SU-DHL-6 (cell line): ENCODE measurements around the gene ADAM12.
A peak's percentile ranks its signal among the peaks of the same experiment; 100 is the strongest.

Experiments used
- H2AFZ ChIP-seq: fragments of 200-600 bp; sonication (generic); 2 replicates; pipeline ENCODE4 v1.6.1; 2014; ENCODE audit warnings: low read depth, mild to moderate bottlenecking, moderate library complexity, mixed read lengths, antibody characterized with exemption, low read length; ENCODE audit not compliant: severe bottlenecking
- H3F3A ChIP-seq: fragments of 200-600 bp; shearing (Covaris generic); 2 replicates; pipeline ENCODE4 v1.6.0; 2016; ENCODE audit warnings: antibody characterized with exemption, mild to moderate bottlenecking; ENCODE audit not compliant: insufficient read depth
- H3K27ac ChIP-seq: fragments of 200-600 bp; sonication (generic); 2 replicates; pipeline ENCODE4 v1.5.1; 2016; ENCODE audit warnings: low read depth, mild to moderate bottlenecking, low read length, moderate library complexity, mixed read lengths
- H3K27me3 ChIP-seq: fragments of 200-600 bp; sonication (generic), shearing (Covaris generic); 2 replicates; pipeline ENCODE4 v1.6.0; 2014; ENCODE audit warnings: mild to moderate bottlenecking, low read length
- H3K36me3 ChIP-seq: fragments of 200-600 bp; sonication (generic); 2 replicates; pipeline ENCODE4 v1.6.1; 2014; ENCODE audit warnings: mild to moderate bottlenecking, low read length, mixed read lengths
- H3K4me2 ChIP-seq: fragments of 300-600, 200-600 bp; shearing (Covaris generic), sonication (generic); 2 replicates; pipeline ENCODE4 v1.6.0; 2014; ENCODE audit warnings: low read length, low read depth, mild to moderate bottlenecking; ENCODE audit not compliant: poor library complexity, severe bottlenecking
- H3K4me3 ChIP-seq: fragments of 200-600 bp; sonication (generic); 2 replicates; pipeline ENCODE4 v1.5.1; 2014; ENCODE audit warnings: antibody characterized with exemption, low read length, mild to moderate bottlenecking, mixed read lengths; ENCODE audit not compliant: insufficient read depth, poor library complexity, severe bottlenecking
- H3K79me2 ChIP-seq: fragments of 200-600 bp; sonication (generic); 2 replicates; pipeline ENCODE4 v1.6.1; 2014; ENCODE audit warnings: mild to moderate bottlenecking, low read length, moderate library complexity; ENCODE audit not compliant: insufficient read depth
- H3K9ac ChIP-seq: fragments of 200-600 bp; sonication (generic); 2 replicates; pipeline ENCODE4 v1.7.0; 2014; ENCODE audit warnings: mild to moderate bottlenecking, low read length
- H3K9me2 ChIP-seq: fragments of 200-600 bp; sonication (generic); replicated peaks from 2 replicates; pipeline ENCODE4 v1.6.1; 2014; ENCODE audit warnings: low read length; ENCODE audit not compliant: insufficient read depth
- H3K9me3 ChIP-seq: fragments of 200-600 bp; sonication (generic); 2 replicates; pipeline ENCODE4 v1.6.1; 2014; ENCODE audit warnings: low read length, mixed read lengths; ENCODE audit not compliant: insufficient read depth
- H4K20me1 ChIP-seq: fragments of 200-600 bp; sonication (generic); 2 replicates; pipeline ENCODE4 v1.6.1; 2014; ENCODE audit warnings: low read depth, mild to moderate bottlenecking, antibody characterized with exemption, low read length, moderate library complexity, mixed read lengths
- EZH2phosphoT487 ChIP-seq: fragments of 200-600 bp; sonication (generic), shearing (Covaris generic); conservative IDR thresholded peaks from 2 replicates; pipeline ENCODE4 v1.6.1; 2018; ENCODE audit warnings: mild to moderate bottlenecking, antibody characterized with exemption, low read length, moderate library complexity, mixed read lengths
- TF ChIP-seq, protein P1 (sequence below): fragments of 200-600 bp; sonication (generic); IDR thresholded peaks from one replicate; pipeline ENCODE4 v1.5.1; 2017; ENCODE audit warnings: antibody characterized with exemption, mild to moderate bottlenecking, low read length, moderate library complexity; ENCODE audit not compliant: insufficient read depth, poor library complexity, severe bottlenecking

The ADAM12 gene

GRCh38 chr10:126036515-126036914, 351.8 kb downstream of the ADAM12 start:
- no peaks in the 10 kb centered on the region for H3K79me2 ChIP-seq
- H3F3A ChIP-seq: no peaks in the 10 kb centered on the region
- H3K9me2 ChIP-seq: no peaks in the 10 kb centered on the region
- H2AFZ ChIP-seq: no peak overlapping the region
- no peaks in the 10 kb centered on the region for H3K27me3 ChIP-seq
- no peaks in the 10 kb centered on the region; the same call in 1 of the 2 replicates for H3K36me3 ChIP-seq
- peak overlapping the region; percentile 8 for H3K4me2 ChIP-seq
- H3K9me3 ChIP-seq: peaks cover 13% of the 10 kb centered on the region; the same call in 1 of the 2 replicates
- H3K4me3 ChIP-seq: no peak overlapping the region
- H3K9ac ChIP-seq: no peak overlapping the region
- no peaks in the 10 kb centered on the region for H4K20me1 ChIP-seq
- TF ChIP-seq EZH2phosphoT487: no peak
- TF ChIP-seq, protein P1, sequence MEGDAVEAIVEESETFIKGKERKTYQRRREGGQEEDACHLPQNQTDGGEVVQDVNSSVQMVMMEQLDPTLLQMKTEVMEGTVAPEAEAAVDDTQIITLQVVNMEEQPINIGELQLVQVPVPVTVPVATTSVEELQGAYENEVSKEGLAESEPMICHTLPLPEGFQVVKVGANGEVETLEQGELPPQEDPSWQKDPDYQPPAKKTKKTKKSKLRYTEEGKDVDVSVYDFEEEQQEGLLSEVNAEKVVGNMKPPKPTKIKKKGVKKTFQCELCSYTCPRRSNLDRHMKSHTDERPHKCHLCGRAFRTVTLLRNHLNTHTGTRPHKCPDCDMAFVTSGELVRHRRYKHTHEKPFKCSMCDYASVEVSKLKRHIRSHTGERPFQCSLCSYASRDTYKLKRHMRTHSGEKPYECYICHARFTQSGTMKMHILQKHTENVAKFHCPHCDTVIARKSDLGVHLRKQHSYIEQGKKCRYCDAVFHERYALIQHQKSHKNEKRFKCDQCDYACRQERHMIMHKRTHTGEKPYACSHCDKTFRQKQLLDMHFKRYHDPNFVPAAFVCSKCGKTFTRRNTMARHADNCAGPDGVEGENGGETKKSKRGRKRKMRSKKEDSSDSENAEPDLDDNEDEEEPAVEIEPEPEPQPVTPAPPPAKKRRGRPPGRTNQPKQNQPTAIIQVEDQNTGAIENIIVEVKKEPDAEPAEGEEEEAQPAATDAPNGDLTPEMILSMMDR: no peak
- no peak overlapping the region for H3K27ac ChIP-seq

- TF ChIP-seq EZH2phosphoT487: no peak
- TF ChIP-seq, protein P1: no peak
- no peak overlapping the region for H3K9ac ChIP-seq
- no peak overlapping the region for H3K4me3 ChIP-seq
- H3K9me2 ChIP-seq: no peaks in the 10 kb centered on the region
- H3K36me3 ChIP-seq: no peaks in the 10 kb centered on the region; the same call in 1 of the 2 replicates
- peaks cover 13% of the 10 kb centered on the region; the same call in 1 of the 2 replicates for H3K9me3 ChIP-seq
- no peaks in the 10 kb centered on the region for H4K20me1 ChIP-seq
- no peaks in the 10 kb centered on the region for H3K79me2 ChIP-seq
- no peaks in the 10 kb centered on the region for H3K27me3 ChIP-seq
- H3K4me2 ChIP-seq: no peak overlapping the region
- no peak overlapping the region for H2AFZ ChIP-seq
- H3K27ac ChIP-seq: no peak overlapping the region
- H3F3A ChIP-seq: no peaks in the 10 kb centered on the region
Measured at GRCh38 chr10:126034586-126034985, 353.7 kb downstream of the ADAM12 start.

GRCh38 chr10:126029999-126030398, 358.3 kb downstream of the ADAM12 start:
- no peak for TF ChIP-seq EZH2phosphoT487
- TF ChIP-seq, protein P1: no peak

More at GRCh38 chr10:126029999-126030398, 358.3 kb downstream of the ADAM12 start:
- H3K79me2 ChIP-seq: no peaks in the 10 kb centered on the region
- H3K36me3 ChIP-seq: no peaks in the 10 kb centered on the region; the same call in 1 of the 2 replicates
- no peaks in the 10 kb centered on the region for H4K20me1 ChIP-seq
- H3K27me3 ChIP-seq: no peaks in the 10 kb centered on the region
- no peaks in the 10 kb centered on the region for H3K9me2 ChIP-seq
- no peak overlapping the region for H2AFZ ChIP-seq
- H3K4me2 ChIP-seq: no peak overlapping the region
- H3K9ac ChIP-seq: no peak overlapping the region
- H3K4me3 ChIP-seq: no peak overlapping the region
- no peaks in the 10 kb centered on the region for H3F3A ChIP-seq
- no peak overlapping the region for H3K27ac ChIP-seq
- H3K9me3 ChIP-seq: peaks cover 13% of the 10 kb centered on the region; the same call in 1 of the 2 replicates
